A673 (cell line): ENCODE results near the gene PPP2R2D.

ENCODE experiments used
- EZH2 ChIP-seq: fragments of 200-600 bp; sonication (generic); IDR thresholded peaks from 2 replicates; pipeline ENCODE4 v1.6.1; 2017; ENCODE audit warnings: borderline replicate concordance, low read depth, mild to moderate bottlenecking, mixed read lengths, antibody characterized with exemption, low read length; ENCODE audit not compliant: poor library complexity, severe bottlenecking
- TF ChIP-seq, protein P1 (sequence below): fragments of 300-800, 200-600 bp; sonication (generic); conservative IDR thresholded peaks from 2 replicates; pipeline ENCODE4 v1.5.1; 2017; ENCODE audit warnings: low read depth, mild to moderate bottlenecking, antibody characterized with exemption, low read length, moderate library complexity, mixed read lengths

DNA sequence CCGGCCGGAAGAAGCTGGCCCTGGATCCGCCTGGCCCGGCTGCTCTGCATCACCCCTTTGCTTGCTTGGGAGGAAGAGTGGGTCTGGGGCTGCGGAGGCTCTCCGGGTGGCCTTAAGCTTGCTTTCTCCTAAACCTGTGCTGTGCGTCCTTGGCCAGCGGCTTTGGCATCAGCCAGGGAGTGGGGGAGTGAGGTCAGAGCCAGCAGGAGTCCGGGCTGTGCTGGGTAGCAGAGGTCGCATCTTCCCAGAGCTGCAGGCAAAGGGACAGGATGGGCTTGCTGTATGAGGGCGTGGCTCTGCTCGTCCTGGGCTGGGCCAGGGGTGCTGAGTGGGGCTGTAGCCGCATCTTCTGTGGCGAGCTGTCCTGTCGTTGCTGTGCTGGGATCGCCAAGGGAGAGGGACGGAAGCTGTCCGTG lies 59.8 kb downstream of the PPP2R2D start:
- TF ChIP-seq, protein P1, sequence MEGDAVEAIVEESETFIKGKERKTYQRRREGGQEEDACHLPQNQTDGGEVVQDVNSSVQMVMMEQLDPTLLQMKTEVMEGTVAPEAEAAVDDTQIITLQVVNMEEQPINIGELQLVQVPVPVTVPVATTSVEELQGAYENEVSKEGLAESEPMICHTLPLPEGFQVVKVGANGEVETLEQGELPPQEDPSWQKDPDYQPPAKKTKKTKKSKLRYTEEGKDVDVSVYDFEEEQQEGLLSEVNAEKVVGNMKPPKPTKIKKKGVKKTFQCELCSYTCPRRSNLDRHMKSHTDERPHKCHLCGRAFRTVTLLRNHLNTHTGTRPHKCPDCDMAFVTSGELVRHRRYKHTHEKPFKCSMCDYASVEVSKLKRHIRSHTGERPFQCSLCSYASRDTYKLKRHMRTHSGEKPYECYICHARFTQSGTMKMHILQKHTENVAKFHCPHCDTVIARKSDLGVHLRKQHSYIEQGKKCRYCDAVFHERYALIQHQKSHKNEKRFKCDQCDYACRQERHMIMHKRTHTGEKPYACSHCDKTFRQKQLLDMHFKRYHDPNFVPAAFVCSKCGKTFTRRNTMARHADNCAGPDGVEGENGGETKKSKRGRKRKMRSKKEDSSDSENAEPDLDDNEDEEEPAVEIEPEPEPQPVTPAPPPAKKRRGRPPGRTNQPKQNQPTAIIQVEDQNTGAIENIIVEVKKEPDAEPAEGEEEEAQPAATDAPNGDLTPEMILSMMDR: no peak
- no peak for TF ChIP-seq EZH2
